HG03432 (cell line): Measurements from ENCODE around the gene CUL9.
A peak's percentile ranks its signal among the peaks of the same experiment; 100 is the strongest.

Experiments
- ATAC-seq: cut with Tn5 transposase; IDR thresholded peaks from one replicate; pipeline ENCODE4 v1.9.1; 2021; ENCODE audit warnings: mild to moderate bottlenecking, moderate library complexity; ENCODE audit not compliant: unreplicated experiment

CUL9 gene

DNA sequence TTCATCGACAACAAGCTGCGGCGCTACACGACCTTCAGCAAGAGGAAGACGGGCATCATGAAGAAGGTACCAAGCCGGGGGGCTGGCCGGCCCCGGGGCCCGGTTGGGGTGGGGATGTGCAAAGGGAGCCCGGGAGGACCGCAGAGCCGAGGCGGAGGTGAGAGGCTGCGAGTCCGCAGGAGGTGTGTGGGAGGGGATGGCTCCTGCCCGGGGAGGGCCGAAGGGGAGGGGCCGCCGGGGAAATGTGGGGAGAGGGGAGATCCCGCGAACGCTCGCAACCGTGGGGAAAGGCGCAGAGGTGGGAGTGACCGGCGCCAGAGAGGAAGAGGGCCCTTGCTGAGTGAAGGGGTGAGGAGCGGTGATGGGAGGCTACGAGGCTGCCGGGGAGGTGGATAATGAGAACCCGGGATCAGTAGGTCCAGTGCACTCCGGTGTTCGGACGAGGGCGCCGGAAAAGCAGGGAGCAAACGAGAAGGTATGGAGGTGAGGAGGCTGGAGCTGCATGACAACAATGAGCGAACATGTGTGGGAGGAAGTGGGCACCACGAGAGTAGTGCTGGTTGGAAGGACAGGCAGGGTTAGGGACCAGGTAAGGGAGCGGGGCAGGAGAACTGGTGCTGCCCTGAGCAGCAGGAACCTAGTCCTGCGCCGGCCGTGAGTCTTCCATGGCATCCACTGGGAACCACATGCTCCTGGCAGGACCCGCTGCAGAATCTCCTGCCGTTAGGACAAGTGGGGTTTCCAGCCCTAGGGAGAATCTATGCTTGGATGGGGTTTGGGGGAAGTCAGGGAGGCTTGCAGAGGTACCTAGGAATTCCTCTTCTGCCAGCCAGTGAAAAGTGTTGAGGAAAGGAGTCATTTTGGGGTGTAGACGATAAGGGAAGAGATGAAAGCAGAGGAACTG, 9.6 kb upstream of the CUL9 start:
- no peak for ATAC-seq

DNA sequence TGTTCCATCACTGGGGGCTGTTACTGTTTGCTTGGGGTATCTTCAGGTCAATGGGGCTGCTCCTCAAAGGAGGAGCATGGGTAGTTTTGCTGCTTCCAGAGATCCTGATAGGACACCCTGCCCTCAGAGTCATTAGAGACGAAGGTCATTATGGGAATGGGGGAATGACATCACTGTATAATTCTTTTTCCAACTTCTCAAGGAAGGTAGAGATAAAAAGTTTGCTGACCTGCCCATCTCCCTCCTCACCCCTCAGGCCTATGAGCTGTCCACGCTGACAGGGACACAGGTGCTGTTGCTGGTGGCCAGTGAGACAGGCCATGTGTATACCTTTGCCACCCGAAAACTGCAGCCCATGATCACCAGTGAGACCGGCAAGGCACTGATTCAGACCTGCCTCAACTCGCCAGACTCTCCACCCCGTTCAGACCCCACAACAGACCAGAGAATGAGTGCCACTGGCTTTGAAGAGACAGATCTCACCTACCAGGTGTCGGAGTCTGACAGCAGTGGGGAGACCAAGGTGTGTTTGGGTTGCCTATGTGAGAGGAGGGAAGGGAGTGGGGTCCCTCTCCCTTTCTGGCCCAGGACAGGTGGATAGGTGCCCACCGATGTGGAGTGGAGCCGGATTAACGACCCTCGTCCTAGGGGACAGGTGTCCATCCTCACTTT, 8.3 kb upstream of the CUL9 start:
- no peak for ATAC-seq

DNA sequence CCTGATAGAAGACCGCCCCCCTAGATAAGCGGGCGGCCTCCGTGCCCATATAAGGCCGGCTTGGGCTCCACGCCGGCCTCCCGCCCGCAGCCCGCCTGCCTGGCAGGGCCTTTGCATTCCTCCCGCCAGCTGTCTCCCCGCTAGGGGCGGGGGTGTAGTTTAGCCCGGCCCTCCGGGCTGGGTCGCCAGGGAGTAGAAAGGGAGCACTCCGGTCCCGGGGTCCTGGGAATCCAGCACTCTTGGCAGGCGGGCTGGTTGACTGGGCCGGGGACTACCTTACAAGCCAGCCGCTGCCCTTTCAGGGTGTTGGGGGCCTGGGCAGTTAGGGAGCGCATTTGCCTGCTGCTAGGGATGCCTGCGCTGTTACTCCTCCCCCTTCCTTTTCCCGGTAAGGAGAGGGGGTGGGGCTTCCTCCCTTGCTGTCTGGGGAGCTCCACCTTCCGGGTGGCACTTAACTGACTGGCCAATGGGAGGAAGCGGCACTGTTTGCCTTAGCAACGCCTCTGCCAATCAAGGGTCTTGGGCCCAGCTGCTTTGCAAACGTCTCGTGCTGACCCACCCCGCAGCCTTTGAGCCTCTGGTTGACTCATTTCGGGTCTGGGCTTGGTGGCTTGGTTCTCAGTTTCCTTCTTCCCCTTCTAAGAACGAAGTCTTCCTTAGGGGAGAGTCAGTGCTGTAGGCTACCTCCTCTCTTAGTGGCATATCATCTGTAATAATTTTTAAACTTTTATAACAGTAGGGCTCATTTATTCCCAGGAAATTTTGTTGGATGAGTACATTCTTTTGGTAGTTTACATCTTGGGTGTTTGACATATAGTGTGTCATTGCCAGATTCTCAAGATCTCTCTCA, 7.5 kb upstream of the CUL9 start:
- peak; percentile 69 for ATAC-seq

DNA sequence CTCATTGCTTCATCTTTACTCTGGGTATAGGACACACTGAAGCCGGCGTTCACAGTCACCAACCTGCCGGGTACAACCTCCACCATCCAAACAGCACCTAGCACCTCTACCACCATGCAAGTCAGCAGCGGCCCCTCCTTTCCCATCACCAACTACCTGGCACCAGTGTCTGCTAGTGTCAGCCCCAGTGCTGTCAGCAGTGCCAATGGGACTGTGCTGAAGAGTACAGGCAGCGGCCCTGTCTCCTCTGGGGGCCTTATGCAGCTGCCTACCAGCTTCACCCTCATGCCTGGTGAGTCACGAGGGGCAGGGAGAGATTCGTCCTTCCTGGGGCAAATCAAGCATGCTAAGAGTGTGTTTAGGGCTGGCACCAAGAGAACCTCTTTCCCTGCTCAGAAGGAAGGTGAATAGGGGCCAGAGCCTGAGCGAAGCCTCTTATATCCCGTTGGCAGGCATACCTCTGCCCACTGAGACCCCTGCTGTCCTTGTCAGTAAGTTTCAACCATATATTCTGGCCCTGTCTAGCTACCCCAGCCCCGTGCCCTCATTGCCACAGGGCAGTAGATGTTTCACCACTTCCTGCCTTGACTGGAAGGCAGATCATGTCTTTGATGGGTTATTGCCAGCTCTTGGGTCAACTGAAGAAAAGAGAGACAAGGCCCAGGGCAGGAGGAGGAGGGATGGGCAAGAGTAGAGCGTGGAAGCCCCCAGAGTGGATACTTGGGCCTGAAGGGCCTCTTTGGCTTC, 6.1 kb upstream of the CUL9 start:
- ATAC-seq = no peak

DNA sequence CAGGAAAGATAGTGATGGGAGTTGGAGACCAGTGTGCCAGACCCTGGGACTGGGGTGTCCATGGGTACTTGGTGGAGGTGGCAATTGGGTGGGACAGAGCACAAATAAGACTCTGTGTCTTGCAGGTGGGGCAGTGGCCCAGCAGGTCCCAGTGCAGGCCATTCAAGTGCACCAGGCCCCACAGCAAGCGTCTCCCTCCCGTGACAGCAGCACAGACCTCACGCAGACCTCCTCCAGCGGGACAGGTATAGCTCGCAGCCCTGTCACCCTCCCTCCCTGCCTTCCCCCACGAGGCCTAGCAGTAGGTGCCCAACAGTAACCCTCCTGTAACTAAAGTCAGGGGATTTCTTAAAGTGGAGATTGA, 5.6 kb upstream of the CUL9 start:
- ATAC-seq = no peak

DNA sequence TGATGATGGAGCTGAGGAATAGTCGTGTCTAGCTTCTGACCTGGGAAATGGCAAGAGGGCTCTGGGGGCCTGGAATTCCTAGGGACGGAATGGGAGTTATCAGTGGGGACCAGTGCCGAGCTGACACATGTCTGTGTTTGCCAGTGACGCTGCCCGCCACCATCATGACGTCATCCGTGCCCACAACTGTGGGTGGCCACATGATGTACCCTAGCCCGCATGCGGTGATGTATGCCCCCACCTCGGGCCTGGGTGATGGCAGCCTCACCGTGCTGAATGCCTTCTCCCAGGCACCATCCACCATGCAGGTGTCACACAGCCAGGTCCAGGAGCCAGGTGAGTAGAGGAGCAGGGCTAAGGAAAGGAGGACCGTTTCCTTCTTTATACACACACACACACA, 3.8 kb upstream of the CUL9 start:
- no peak for ATAC-seq

DNA sequence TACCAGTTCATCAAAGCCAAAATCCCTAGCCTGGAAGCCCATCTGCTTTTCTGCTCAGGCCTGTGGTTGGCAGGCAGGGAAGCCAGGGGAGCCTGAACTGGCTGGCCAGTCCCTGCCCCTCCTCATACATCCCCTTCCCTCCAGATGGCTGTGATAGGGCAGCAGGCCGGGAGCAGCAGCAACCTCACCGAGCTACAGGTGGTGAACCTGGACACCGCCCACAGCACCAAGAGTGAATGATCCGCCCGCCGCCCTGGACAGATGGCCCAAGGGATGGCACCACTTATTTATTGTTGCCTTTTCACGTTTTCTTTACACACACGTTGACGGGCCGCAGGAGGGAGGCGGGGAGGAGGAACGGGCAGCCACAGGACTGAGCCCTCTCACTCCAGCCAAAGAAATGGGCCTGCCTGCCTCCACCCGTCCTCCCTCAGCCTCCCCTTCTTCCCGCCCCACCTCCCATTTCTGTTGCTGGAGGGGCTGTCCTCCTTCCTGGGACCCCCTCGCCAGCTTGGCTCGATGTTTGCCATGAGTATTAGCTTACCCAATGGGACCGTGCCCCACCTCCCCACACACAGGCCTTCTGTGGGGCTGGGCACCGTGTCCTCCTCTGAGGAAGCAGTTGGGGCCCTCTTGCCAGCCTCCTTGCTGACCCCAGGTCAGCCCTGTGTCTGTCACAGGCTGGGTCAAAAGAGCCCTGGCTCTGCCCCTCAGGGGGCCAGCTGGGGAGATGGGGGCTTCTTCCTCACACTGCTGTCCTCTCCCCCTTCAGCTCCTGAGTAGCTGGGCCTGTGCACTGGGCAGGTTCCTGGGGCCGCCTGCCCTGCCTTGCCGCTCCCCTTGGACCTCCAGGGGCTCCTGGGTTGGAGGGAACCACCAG, 2.8 kb upstream of the CUL9 start:
- no peak for ATAC-seq

DNA sequence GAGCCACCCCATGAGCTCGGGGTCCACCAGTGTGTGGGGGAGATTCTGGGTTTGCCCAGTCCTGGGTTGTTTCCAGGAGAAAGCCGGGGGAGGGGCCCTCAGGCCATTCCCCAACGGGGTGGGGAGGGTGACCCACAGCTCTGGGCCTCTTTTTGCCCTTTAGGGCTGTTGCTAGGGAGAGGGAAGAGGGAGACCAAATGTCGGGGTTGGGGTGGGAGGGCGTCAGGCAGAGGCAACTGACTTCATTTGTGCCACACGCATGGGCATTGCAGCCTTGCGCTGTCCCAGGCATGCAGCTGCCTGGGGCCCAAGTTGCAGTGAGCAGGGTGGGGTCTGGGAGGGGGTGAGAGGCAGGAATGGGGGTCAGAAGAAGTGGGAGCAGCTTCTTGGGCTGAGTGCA, 1.9 kb upstream of the CUL9 start:
- no peak for ATAC-seq

DNA sequence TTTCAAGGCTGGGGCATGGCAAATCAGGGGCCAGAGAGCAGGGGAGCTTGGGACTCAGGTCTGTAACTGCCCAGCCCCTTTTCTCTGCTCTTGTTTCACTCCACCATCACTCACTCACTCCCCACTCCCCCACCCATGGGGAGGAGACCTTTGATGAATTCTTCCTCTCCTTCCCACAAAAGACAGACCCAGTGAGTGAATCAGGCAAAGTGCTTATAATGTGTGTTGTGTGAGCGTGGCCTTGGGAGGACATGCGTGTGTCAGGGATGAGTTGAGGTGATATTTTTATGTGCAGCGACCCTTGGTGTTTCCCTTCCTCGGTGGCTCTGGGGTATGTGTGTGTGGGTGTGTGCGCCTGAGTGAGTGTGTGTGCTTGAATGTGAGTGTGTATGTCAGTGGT, 1.0 kb upstream of the CUL9 start:
- ATAC-seq = no peak

DNA sequence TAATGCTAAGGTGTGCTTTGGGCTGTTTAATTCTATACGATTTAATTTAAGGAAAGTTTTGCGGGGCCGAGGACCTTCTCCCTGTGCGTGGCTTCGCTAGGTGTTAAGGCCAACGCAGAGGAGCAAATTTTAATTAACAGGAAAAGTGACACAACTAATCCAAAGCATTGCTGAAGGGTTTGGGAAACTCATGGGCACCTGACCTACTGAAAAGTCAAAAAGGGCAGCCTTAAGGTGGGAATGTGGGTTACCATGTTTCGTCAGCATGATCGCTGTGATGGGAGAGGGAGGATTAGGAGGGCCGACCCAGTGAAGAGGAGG, 415 bp upstream of the CUL9 start:
- no peak for ATAC-seq

DNA sequence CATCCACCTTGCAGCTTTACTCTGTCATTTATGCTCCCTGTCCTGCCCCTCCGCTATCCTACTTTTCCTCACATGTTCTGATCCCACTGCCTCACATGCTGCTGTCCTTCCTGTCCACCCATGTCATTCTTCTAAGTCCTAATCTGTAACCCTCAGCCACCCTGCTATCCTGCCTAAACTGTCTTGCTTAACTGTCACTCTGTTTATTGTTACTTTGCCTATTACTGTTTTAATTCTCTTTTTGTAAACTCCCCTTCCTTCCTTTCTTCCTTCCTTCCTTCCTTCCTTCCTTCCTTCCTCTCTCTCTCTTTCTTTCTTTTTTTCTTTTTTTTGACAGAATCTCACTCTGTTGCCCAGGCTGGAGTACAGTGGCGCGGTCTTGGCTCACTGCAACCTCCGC, 1.4 kb downstream of the CUL9 start:
- no peak for ATAC-seq

DNA sequence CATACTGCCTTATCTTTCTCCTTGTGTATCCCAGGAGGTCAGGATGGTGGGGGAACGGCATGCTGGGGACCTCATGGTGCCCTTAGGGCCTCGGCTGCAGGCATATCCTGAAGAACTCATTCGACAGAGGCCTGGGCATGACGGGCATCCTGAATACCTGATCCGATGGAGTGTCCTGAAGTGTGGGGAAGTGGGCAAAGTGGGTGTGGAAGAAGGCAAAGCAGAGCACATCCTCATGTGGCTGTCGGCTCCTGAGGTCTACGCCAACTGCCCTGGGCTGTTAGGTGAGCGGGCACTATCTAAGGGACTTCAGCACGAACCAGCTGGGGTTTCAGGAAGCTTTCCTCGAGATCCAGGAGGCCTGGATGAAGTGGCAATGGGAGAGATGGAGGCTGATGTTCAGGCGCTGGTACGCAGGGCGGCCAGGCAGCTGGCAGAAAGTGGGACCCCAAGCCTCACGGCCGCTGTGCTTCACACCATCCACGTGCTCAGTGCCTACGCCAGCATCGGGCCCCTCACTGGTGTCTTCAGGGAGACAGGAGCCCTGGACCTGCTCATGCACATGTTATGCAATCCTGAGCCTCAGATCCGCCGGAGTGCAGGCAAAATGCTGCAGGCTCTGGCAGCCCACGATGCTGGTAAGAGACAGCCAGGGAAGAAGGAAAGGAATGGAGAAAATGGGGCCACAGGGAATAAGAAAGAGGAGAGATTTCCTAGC, 2.4 kb downstream of the CUL9 start:
- no peak for ATAC-seq

DNA sequence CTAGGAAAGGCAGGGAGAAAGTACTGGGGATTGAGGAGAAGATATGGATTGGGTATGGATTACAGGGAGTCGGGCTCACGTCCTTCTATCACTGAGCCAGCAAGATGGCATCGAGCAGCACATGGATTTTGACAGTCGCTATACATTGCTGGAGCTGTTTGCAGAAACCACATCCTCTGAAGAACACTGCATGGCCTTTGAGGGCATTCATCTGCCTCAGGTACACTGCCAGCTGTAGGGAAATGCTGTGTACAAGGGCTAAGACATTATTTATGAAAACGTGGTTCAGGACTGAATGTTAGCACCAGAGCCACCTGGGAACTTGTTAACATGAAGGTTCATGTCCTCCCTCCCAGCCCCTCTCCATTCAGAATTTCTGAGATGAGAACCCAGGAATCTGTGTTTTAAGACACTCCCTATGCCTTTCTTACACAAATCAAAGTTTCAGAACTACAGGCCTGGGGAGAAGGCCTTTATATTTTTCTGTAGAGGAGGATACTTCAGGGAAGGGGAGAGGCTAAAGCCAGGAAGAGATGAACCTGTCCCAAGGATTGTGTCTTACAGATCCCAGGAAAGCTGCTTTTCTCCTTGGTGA, 3.5 kb downstream of the CUL9 start:
- ATAC-seq = no peak

DNA sequence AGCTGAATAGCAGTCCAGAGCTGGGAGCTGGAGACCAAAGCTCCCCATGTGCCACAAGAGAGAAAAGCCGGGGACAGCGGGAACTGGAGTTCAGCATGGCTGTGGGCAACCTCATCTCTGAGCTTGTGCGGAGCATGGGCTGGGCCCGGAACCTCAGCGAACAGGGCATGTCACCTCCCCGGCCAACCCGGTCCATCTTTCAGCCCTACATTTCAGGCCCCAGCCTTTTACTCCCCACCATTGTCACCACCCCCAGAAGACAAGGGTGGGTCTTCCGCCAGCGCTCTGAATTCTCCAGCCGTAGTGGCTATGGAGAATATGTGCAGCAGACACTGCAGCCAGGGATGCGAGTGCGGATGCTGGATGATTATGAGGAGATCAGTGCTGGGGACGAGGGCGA, 4.0 kb downstream of the CUL9 start:
- no peak for ATAC-seq

DNA sequence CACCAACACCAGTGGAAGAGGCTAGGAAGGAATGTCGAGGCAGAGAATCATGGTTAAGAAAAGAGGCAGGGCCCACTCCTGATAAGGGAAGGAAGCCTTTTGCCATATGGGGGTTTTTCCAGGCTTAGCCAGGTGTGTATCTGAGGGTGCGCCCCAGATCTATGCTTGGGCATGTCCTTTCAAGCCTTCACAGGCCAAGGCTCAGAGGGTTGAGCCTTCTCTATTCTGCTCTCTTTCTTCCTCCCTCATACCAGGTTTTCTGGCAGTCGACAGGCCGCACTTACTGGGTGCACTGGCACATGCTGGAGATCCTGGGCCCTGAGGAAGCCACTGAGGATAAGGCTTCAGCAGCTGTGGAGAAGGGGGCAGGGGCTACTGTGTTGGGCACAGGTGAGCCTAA, 4.7 kb downstream of the CUL9 start:
- no peak for ATAC-seq

DNA sequence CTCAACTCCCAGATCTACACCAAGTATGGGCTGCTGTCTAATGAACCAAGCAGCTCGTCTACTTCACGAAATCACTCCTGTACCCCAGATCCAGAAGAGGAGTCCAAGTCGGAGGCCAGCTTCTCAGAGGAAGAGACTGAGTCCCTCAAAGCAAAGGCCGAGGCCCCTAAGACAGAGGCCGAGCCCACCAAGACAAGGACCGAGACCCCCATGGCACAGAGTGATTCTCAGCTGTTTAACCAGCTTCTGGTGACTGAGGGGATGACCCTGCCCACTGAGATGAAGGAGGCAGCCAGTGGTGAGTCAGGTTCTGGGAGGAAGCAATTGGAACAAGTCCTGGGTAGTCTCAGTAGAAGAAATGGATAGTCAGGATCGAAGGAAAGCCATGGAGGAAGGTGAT, 5.8 kb downstream of the CUL9 start:
- ATAC-seq = no peak

DNA sequence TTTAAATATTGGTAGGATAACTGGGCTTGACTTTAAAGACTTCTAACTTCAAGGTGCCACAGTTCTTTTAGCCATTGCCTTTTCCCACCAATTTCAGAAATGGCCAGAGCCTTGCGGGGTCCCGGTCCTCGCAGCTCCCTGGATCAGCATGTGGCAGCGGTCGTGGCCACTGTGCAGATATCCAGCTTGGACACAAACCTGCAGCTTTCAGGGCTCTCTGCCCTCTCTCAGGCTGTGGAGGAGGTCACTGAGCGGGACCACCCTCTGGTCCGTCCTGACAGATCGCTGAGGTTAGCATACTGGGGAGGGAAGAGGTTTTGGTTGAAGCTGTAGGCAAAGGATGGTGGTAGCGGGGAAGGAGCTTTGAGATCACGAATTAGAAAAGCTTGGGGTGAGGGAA, 6.4 kb downstream of the CUL9 start:
- no peak for ATAC-seq

DNA sequence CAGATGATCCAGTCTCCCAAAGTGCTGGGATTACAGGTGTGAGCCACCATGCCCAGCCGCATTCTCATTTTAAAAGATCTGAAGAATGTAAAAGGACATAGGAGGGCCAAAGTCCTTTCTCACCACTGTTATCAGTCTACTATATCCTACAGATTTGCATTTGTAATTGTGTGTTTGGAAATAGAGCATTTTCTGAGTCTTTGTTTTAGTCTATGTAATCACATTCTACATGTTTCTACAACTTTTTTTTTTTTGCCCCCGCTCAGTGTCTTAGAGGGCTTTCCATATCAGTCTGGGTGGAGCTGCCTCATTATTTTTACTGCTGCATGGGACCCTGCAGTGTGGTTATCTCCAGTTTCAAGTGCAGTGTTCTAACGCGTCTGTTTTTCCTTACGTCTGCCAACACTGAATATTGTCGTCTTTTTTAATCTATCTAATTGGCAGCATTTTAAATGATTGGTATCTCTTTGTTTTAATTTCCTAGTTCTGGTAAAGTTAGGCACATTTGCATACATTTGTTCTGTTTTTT, 7.8 kb downstream of the CUL9 start:
- ATAC-seq = no peak

DNA sequence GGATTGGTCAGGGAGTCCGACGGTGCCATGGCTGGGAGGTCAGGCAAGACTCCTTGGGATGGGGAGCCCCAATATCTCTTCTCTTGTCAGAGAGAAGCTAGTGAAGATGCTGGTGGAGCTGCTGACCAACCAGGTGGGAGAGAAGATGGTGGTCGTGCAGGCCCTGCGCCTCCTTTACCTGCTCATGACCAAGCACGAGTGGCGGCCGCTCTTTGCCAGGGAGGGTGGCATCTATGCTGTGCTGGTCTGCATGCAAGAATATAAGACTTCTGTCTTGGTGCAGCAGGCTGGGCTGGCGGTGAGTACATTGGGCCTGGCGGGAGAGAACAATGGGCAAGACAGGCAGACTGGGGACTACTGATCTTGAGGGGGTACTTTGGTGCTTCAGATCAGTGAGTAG, 10.9 kb downstream of the CUL9 start:
- no peak for ATAC-seq
